Smooth muscle cell (in vitro differentiated cells): ENCODE results near the gene SMIM23. TPM values are rescaled to one million over a fixed set of nuclear protein-coding genes. Genes with fewer than 3 reads are reported as not detected.

Experiments used
- DNase-seq: peaks from one replicate; lab custom pipeline; 2025; ENCODE audit not compliant: unreplicated experiment; lab: John Stamatoyannopoulos, UW
- H2AFZ ChIP-seq: fragments of 200-600 bp; sonication (generic); 2 replicates; pipeline ENCODE4 v1.6.0; 2016; ENCODE audit warnings: antibody characterized with exemption, low read depth, mild to moderate bottlenecking
- H3F3A ChIP-seq: fragments of 200-600 bp; sonication (generic); 2 replicates; pipeline ENCODE4 v1.6.0; 2017; ENCODE audit warnings: antibody characterized with exemption, low read depth
- H3K27ac ChIP-seq: fragments of 200-600 bp; sonication (generic); 2 replicates; pipeline ENCODE4 v1.5.1; 2016; ENCODE audit warnings: low read depth, mild to moderate bottlenecking
- H3K27me3 ChIP-seq: fragments of 200-600 bp; sonication (generic); 2 replicates; pipeline ENCODE4 v1.6.1; 2016; ENCODE audit warnings: low read depth, mild to moderate bottlenecking
- H3K36me3 ChIP-seq: fragments of 200-600 bp; sonication (generic); 2 replicates; pipeline ENCODE4 v1.5.1; 2016; ENCODE audit warnings: low read depth
- H3K4me1 ChIP-seq: fragments of 200-600 bp; sonication (generic); 2 replicates; pipeline ENCODE4 v1.5.1; 2016; ENCODE audit warnings: low read depth
- H3K4me2 ChIP-seq: fragments of 200-600 bp; sonication (generic); 2 replicates; pipeline ENCODE4 v1.6.0; 2016; ENCODE audit warnings: mild to moderate bottlenecking
- H3K4me3 ChIP-seq: fragments of 200-600 bp; sonication (generic); 2 replicates; pipeline ENCODE4 v1.5.1; 2016; ENCODE audit warnings: mild to moderate bottlenecking
- H3K79me2 ChIP-seq: fragments of 200-600 bp; sonication (generic); 2 replicates; pipeline ENCODE4 v1.6.0; 2016; ENCODE audit warnings: low read depth, mild to moderate bottlenecking
- H3K9ac ChIP-seq: fragments of 200-600 bp; sonication (generic); 2 replicates; pipeline ENCODE4 v1.6.0; 2016; ENCODE audit warnings: low read depth
- H3K9me3 ChIP-seq: fragments of 200-600 bp; sonication (generic); replicated peaks from 2 replicates; pipeline ENCODE4 v1.5.1; 2016; ENCODE audit warnings: low read depth
- H4K20me1 ChIP-seq: fragments of 200-600 bp; sonication (generic); 2 replicates; pipeline ENCODE4 v1.6.0; 2016; ENCODE audit warnings: low read depth
- CTCF ChIP-seq: fragments of 200-600 bp; sonication (generic); IDR thresholded peaks from 2 replicates; pipeline ENCODE4 v1.5.1; 2017; ENCODE audit warnings: borderline replicate concordance, mild to moderate bottlenecking, antibody characterized with exemption; ENCODE audit not compliant: insufficient read depth, poor library complexity, severe bottlenecking
- WGBS: methylation state at CpG from one replicate; pipeline ENCODE4 v1.1.7; 2016; ENCODE audit warnings: low lambda C conversion rate; 5-methylcytosine and 5-hydroxymethylcytosine counted together
- polyA plus RNA-seq: library from polyadenylated mRNA; unstranded; fragments of >200 nt; fragmentation: Nextera tagmentation; extraction: Ambion mirVana; gene quantifications from 2 replicates; pipeline ENCODE4 v1.2.1, GENCODE V29; 2016
- total RNA-seq: library from RNA; depleted of rRNA; stranded (reverse); fragments of >200 nt; gene quantifications from 2 replicates; pipeline ENCODE4 v1.2.3, GENCODE V29; 2014

The SMIM23 gene
- total and polyA plus RNA-seq, 2 experiments from 2014 or later = not detected

GRCh38 chr5:171830686-171831085, 45.1 kb downstream of the SMIM23 start:
- no peak overlapping the region for H3K4me2 ChIP-seq
- H3K4me3 ChIP-seq = no peak overlapping the region
- H3K79me2 ChIP-seq = no peaks in the 10 kb centered on the region
- WGBS = 100% methylated on average over 1 of the region's 1 CpG
- H3K27ac ChIP-seq = no peak overlapping the region
- H3K4me1 ChIP-seq = no peaks in the 10 kb centered on the region
- no peaks in the 10 kb centered on the region for H3K9me3 ChIP-seq
- no peaks in the 10 kb centered on the region for H3K27me3 ChIP-seq
- DNase-seq = no peak
- no peaks in the 10 kb centered on the region for H3F3A ChIP-seq
- no peaks in the 10 kb centered on the region for H3K36me3 ChIP-seq
- no peak overlapping the region for H3K9ac ChIP-seq
- no peak for TF ChIP-seq CTCF
- no peaks in the 10 kb centered on the region for H4K20me1 ChIP-seq
- H2AFZ ChIP-seq = no peak overlapping the region

GRCh38 chr5:171832775-171833174, 47.2 kb downstream of the SMIM23 start:
- Histone ChIP-seq H3K9me3 (no peaks in the 10 kb centered on the region), H3K9ac (no peak overlapping the region), H3K79me2 (no peaks in the 10 kb centered on the region), H3K27ac (no peak overlapping the region), H3K4me2 (no peak overlapping the region), H3K4me1 (no peaks in the 10 kb centered on the region), H3K27me3 (no peaks in the 10 kb centered on the region), H3K4me3 (no peak overlapping the region), H3F3A (no peaks in the 10 kb centered on the region), H3K36me3 (no peaks in the 10 kb centered on the region), H2AFZ (no peak overlapping the region), H4K20me1 (no peaks in the 10 kb centered on the region)
- no peak for DNase-seq
- WGBS = 43% methylated on average over 2 of the region's 2 CpGs
- no peak for TF ChIP-seq CTCF

GRCh38 chr5:171834461-171834860, 48.8 kb downstream of the SMIM23 start:
- WGBS = 100% methylated on average over 2 of the region's 2 CpGs
- H3F3A ChIP-seq = no peaks in the 10 kb centered on the region
- no peak overlapping the region for H3K4me3 ChIP-seq
- H3K36me3 ChIP-seq = no peaks in the 10 kb centered on the region
- no peak for TF ChIP-seq CTCF
- no peak overlapping the region for H3K4me2 ChIP-seq
- H3K9me3 ChIP-seq = no peaks in the 10 kb centered on the region
- H4K20me1 ChIP-seq = no peaks in the 10 kb centered on the region
- no peak for DNase-seq
- no peak overlapping the region for H3K9ac ChIP-seq
- no peak overlapping the region for H3K27ac ChIP-seq
- H3K4me1 ChIP-seq = no peaks in the 10 kb centered on the region
- H3K79me2 ChIP-seq = no peaks in the 10 kb centered on the region
- no peak overlapping the region for H2AFZ ChIP-seq
- H3K27me3 ChIP-seq = no peaks in the 10 kb centered on the region

GRCh38 chr5:171835066-171835465, 49.4 kb downstream of the SMIM23 start:
- 73% methylated on average over 7 of the region's 7 CpGs for WGBS
- TF ChIP-seq CTCF = no peak
- H3K9ac ChIP-seq = no peak overlapping the region
- no peak overlapping the region for H3K4me2 ChIP-seq
- H3K9me3 ChIP-seq = no peaks in the 10 kb centered on the region
- no peaks in the 10 kb centered on the region for H3K4me1 ChIP-seq
- no peak overlapping the region for H3K27ac ChIP-seq
- H3K4me3 ChIP-seq = no peak overlapping the region
- no peaks in the 10 kb centered on the region for H3K27me3 ChIP-seq
- H2AFZ ChIP-seq = no peak overlapping the region
- H3K79me2 ChIP-seq = no peaks in the 10 kb centered on the region
- no peaks in the 10 kb centered on the region for H4K20me1 ChIP-seq
- H3F3A ChIP-seq = no peaks in the 10 kb centered on the region
- no peak for DNase-seq
- no peaks in the 10 kb centered on the region for H3K36me3 ChIP-seq
